NOMO-1 (cell line): ENCODE results near the gene FSTL5.

Experiments used
- DNase-seq, 2 experiments: peaks; one replicate each; lab custom pipeline; 2025; ENCODE audit not compliant: unreplicated experiment in 2 of 2; lab: John Stamatoyannopoulos, UW

Gene FSTL5

DNA sequence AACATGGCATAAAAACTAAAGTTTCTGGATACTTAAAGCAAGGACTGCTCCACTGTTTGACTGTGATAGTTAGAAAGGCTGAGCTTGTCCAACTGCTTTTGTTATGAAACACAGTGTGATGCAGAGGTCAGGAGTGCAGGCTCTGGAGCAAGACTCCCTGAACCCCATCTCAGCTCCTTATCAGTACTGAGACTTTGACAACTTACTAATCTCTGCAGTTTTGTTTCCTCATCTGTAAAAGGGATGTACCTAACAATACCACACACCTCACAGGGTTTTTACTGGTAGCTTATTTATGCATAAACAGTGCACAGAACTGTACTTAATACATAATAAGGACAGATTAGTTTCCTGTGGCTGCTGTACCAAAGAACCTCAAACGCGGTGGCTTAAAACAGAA lies 804.3 kb downstream of the FSTL5 start:
- DNase-seq = no peak

DNA sequence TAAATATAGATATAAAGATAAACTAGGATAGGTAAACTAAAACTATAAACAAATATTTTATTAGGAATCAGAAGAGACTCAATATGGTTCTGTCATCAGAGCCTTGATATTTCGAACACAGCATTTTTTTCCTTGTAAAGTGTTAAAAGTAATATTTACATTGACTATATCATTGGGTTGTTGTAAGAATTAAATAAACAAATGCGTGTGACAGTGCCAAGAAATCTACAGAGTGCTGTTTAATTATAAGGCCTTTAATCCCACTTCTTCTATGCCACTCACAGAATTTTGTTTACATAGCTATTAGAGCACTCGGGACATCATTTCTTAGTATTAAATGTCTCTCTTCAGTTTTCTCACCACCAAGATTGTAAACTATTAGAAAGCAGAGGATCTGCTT lies 807.4 kb downstream of the FSTL5 start:
- no peak for DNase-seq

DNA sequence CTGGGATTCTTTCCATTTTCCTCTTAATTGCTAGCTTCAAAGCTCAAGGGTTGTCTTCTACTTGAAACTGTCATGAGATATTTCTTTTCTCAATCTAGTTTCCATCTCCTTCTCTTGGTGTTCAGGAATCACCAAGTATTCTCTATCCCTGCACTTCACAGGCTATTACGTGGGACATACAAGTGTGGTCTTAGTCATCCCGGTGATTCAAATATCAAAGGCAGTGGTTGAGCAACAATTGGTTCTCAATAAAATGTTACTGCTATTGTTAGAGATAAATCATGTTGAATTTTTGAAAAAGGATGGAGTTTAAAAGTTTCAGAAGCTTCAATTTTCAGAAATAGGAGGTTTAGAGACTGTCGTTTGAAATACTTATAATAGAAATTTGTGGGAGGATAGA lies 812.9 kb downstream of the FSTL5 start:
- no peak for DNase-seq

DNA sequence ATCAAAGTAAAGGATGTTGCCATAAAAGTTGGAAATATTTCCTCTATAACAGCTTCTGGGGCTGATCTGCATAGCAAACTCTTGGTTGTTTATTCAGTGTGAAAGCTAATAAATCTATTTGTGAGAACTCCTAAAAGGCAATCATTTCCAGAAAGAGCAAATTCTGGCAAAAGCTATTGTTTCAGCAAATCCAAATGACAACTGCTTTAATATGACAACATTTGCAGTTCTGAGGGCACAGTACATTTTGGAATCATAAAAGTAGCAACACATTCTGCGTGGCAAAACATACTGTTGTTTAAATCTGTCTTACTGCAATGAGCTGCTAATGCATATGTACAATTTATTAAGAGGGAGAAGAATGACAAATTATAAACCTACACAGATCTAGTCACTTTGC lies 818.1 kb downstream of the FSTL5 start:
- DNase-seq = no peak

DNA sequence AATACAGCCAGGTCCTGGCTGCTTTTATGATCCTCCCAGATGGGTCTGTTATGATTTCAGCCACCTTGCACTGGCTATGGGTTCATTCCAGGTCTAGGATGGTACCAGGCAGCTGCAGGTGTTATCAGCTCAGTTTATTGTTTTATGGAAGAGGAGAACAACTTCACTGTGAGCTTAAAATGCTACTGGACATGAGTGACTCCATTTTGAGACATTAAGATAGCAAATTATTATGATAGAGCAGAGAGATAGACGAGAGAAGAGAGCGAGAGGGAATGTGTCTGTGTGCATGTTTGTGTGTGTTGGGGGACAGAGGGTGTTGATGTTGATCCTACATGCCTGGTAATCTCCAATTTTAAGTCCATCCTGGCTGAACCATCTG lies 820.2 kb downstream of the FSTL5 start:
- DNase-seq = no peak

DNA sequence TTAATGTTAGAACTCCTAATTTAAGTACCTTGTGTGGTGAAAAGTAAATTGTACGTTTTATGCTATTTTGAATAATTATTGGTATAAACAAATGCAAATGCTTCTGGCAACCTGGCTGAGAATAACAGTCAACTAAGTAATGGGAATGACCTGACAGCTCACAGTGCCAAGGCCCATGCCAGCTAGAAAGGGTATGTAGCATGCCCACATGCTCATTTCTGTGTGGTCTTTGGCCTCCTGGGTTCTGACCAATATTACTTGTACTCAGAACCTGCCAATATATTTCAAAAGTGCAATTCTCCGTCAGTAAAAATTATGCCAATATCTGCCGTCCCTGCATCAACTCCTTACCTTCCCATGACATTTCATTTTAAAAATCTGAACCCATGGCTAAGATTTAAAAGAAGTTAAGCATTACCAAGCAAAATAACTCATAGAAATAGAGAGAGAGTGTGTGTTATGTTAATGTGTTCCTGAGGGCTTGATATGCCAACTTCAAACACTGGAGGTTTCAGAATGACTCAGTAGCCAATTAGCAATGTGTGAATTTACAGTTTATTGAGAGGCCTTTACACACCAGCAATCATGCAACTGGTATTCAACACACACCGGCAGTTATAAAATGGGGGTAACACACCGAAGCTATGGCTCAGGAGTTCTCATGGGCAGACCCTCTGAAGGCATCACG lies 820.8 kb downstream of the FSTL5 start:
- no peak for DNase-seq

DNA sequence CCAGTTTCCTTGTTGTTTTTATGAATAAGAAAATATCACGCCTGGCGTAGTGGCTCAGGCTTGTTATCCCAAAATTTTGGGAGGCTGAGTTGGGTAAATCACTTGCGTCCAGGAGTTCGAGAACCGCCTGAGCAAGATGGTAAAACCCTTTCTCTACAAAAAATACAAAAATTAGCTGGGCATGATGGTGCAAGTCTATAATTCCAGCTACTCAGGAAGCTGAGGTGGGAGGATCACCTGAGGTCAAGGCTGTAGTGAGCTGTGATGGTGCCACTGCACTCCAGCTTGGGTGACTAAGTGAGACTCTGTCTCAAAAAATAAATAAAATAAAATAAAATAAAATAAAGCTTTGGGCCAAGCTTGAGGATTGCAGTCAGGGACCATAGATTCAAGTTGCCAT lies 827.2 kb downstream of the FSTL5 start:
- no peak for DNase-seq

DNA sequence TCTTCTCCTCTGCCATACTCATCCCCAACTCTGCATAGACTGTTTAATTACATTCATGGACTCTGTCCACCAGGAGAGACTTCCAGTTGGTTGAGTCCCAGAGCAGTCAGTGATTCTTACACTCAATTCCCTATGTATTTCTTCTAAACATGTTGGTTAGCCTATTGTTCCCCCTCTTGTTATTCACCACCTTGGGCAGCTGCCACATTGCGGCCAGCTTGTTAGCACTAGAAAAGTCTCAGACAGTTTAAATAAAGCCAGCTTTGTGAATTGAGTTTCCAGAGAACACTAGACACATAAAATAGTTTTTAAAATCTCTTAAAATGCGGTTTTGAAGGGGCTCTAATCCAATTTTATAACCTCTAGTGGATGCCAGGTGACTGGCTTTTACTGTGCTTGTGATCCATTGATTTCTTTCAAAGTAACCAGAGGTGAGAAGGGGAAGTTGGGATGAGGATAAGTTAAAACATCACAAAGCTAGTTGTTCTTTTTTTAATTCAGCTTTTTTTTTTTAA lies 827.7 kb downstream of the FSTL5 start:
- no peak for DNase-seq
